HEK293 (cell line): Measurements from ENCODE around the gene CCDC183.
A peak's percentile ranks its signal among the peaks of the same experiment; 100 is the strongest.
"Not testable (repeated sequence)": the region's sequence is repeated elsewhere in the genome, so short reads cannot be mapped to it uniquely, and the experiment has no call there.

ENCODE experiments used
- CTCF ChIA-PET: fragments of 350-600 bp; formaldehyde crosslinking; extraction: SDS; loops from one replicate; lab custom pipeline; 2021; ENCODE audit warnings: antibody characterized with exemption; lab: Yijun Ruan, JAX
- POLR2A ChIA-PET: fragments of 300-600 bp; formaldehyde crosslinking; extraction: SDS; loops from one replicate; lab custom pipeline; 2020; ENCODE audit warnings: antibody characterized with exemption, inconsistent platforms; lab: Yijun Ruan, JAX
- H3K27ac ChIP-seq: fragments of 200-500 bp; sonication (Bioruptor generic); 2 replicates; pipeline ENCODE4 v1.5.1; 2014; ENCODE audit warnings: low read depth, low read length, control low read depth, inconsistent platforms; ENCODE audit errors: extremely low read depth
- H3K36me3 ChIP-seq, 2 experiments: fragments of 200-500 bp in 1 of 2; sonication (Bioruptor generic) in 1 of 2; 1 replicate in 1 of 2; 2 replicates in 1 of 2; pipeline ENCODE4 v1.5.1; 2014 to 2017; ENCODE audit warnings: inconsistent platforms in 2 of 2, low read length in 2 of 2; ENCODE audit not compliant: control insufficient read depth in 2 of 2, insufficient read depth in 1 of 2
- H3K4me1 ChIP-seq: fragments of 200-500 bp; sonication (Bioruptor generic); 2 replicates; pipeline ENCODE4 v1.5.1; 2014; ENCODE audit warnings: mild to moderate bottlenecking, low read length, inconsistent platforms; ENCODE audit not compliant: control insufficient read depth, insufficient read depth
- H3K4me3 ChIP-seq: 2 replicates; pipeline ENCODE4 v1.5.1; 2011; ENCODE audit warnings: low read depth, mild to moderate bottlenecking, control low read depth, low read length, moderate library complexity
- H3K9me3 ChIP-seq: fragments of 200-500 bp; sonication (Bioruptor generic); 2 replicates; pipeline ENCODE4 v1.5.1; 2014; ENCODE audit warnings: low read depth, low read length, inconsistent platforms; ENCODE audit not compliant: control insufficient read depth, insufficient read depth
- GLIS1 ChIP-seq: fragments of 450-650 bp; formaldehyde crosslinking; IDR thresholded peaks from 2 replicates; pipeline ENCODE4 v1.5.1; 2016; ENCODE audit warnings: missing biosample characterization, missing genetic modification characterization
- GLIS2 ChIP-seq: fragments of 450-650 bp; formaldehyde crosslinking; IDR thresholded peaks from 2 replicates; pipeline ENCODE4 v1.5.1; 2016; ENCODE audit warnings: missing biosample characterization, missing genetic modification characterization
- SALL2 ChIP-seq: fragments of 450-650 bp; formaldehyde crosslinking; IDR thresholded peaks from 2 replicates; pipeline ENCODE4 v1.5.0; 2017; ENCODE audit warnings: missing biosample characterization, mild to moderate bottlenecking, missing genetic modification characterization, borderline replicate concordance
- WT1 ChIP-seq: fragments of 450-650 bp; formaldehyde crosslinking; IDR thresholded peaks from 2 replicates; pipeline ENCODE4 v1.5.1; 2016; ENCODE audit warnings: missing biosample characterization, missing genetic modification characterization
- YY1 ChIP-seq: fragments of 450-650 bp; formaldehyde crosslinking; IDR thresholded peaks from 2 replicates; pipeline ENCODE4 v1.5.1; 2018; ENCODE audit warnings: missing biosample characterization, missing genetic modification characterization
- YY2 ChIP-seq: fragments of 450-650 bp; formaldehyde crosslinking; IDR thresholded peaks from 2 replicates; pipeline ENCODE4 v1.5.1; 2016; ENCODE audit warnings: missing biosample characterization, missing genetic modification characterization
- ZBTB8A ChIP-seq: fragments of 450-650 bp; formaldehyde crosslinking; IDR thresholded peaks from 2 replicates; pipeline ENCODE4 v1.5.1; 2016; ENCODE audit warnings: missing biosample characterization, missing genetic modification characterization
- ZFP41 ChIP-seq: fragments of 450-650 bp; formaldehyde crosslinking; IDR thresholded peaks from 2 replicates; pipeline ENCODE4 v1.5.1; 2016; ENCODE audit warnings: missing biosample characterization, missing genetic modification characterization, borderline replicate concordance
- ZIC2 ChIP-seq: fragments of 450-650 bp; formaldehyde crosslinking; IDR thresholded peaks from 2 replicates; pipeline ENCODE4 v1.5.1; 2016; ENCODE audit warnings: missing biosample characterization, missing genetic modification characterization
- ZNF121 ChIP-seq: fragments of 450-650 bp; formaldehyde crosslinking; IDR thresholded peaks from 2 replicates; pipeline ENCODE4 v1.5.1; 2016; ENCODE audit warnings: missing biosample characterization, missing genetic modification characterization
- ZNF140 ChIP-seq: fragments of 450-650 bp; formaldehyde crosslinking; IDR thresholded peaks from 2 replicates; pipeline ENCODE4 v1.5.1; 2016; ENCODE audit warnings: missing biosample characterization, missing genetic modification characterization
- ZNF155 ChIP-seq: fragments of 450-650 bp; formaldehyde crosslinking; IDR thresholded peaks from 2 replicates; pipeline ENCODE4 v1.5.1; 2016; ENCODE audit warnings: missing biosample characterization, missing genetic modification characterization
- ZNF157 ChIP-seq: fragments of 450-650 bp; formaldehyde crosslinking; IDR thresholded peaks from 2 replicates; pipeline ENCODE4 v1.5.1; 2016; ENCODE audit warnings: missing biosample characterization, missing genetic modification characterization
- ZNF23 ChIP-seq: fragments of 450-650 bp; formaldehyde crosslinking; IDR thresholded peaks from 2 replicates; pipeline ENCODE4 v1.5.1; 2016; ENCODE audit warnings: missing biosample characterization, missing genetic modification characterization, borderline replicate concordance
- ZNF311 ChIP-seq: fragments of 450-650 bp; formaldehyde crosslinking; IDR thresholded peaks from 2 replicates; pipeline ENCODE4 v1.5.1; 2017; ENCODE audit warnings: missing biosample characterization, missing genetic modification characterization, borderline replicate concordance
- ZNF354C ChIP-seq: fragments of 450-650 bp; formaldehyde crosslinking; IDR thresholded peaks from 2 replicates; pipeline ENCODE4 v1.5.1; 2016; ENCODE audit warnings: missing biosample characterization, missing genetic modification characterization, low read depth, borderline replicate concordance
- ZNF394 ChIP-seq: fragments of 450-650 bp; formaldehyde crosslinking; IDR thresholded peaks from 2 replicates; pipeline ENCODE4 v1.5.1; 2016; ENCODE audit warnings: missing biosample characterization, missing genetic modification characterization, mild to moderate bottlenecking, moderate library complexity, borderline replicate concordance
- ZNF48 ChIP-seq: fragments of 450-650 bp; formaldehyde crosslinking; IDR thresholded peaks from 2 replicates; pipeline ENCODE4 v1.5.1; 2016; ENCODE audit warnings: missing biosample characterization, missing genetic modification characterization
- ZNF624 ChIP-seq: fragments of 450-650 bp; formaldehyde crosslinking; IDR thresholded peaks from 2 replicates; pipeline ENCODE4 v1.5.1; 2017; ENCODE audit warnings: missing biosample characterization, missing genetic modification characterization
- ZNF658 ChIP-seq: fragments of 450-650 bp; formaldehyde crosslinking; IDR thresholded peaks from 2 replicates; pipeline ENCODE4; 2016; ENCODE audit warnings: missing biosample characterization, missing genetic modification characterization
- ZNF707 ChIP-seq: fragments of 450-650 bp; formaldehyde crosslinking; IDR thresholded peaks from 2 replicates; pipeline ENCODE4 v1.5.1; 2016; ENCODE audit warnings: missing biosample characterization, missing genetic modification characterization
- ZNF791 ChIP-seq: fragments of 450-650 bp; formaldehyde crosslinking; IDR thresholded peaks from 2 replicates; pipeline ENCODE4 v1.5.1; 2016; ENCODE audit warnings: missing biosample characterization, missing genetic modification characterization
- TF ChIP-seq, protein P1 (sequence below): fragments of 450-650 bp; formaldehyde crosslinking; IDR thresholded peaks from 2 replicates; pipeline ENCODE4 v1.5.1; 2016; ENCODE audit warnings: missing biosample characterization, missing genetic modification characterization
- TF ChIP-seq, protein P2 (sequence below): fragments of 450-650 bp; formaldehyde crosslinking; IDR thresholded peaks from 2 replicates; pipeline ENCODE4 v1.5.1; 2016; ENCODE audit warnings: missing biosample characterization, missing genetic modification characterization
- TF ChIP-seq, protein P3 (sequence below): fragments of 450-650 bp; formaldehyde crosslinking; IDR thresholded peaks from 2 replicates; pipeline ENCODE4 v1.5.1; 2017; ENCODE audit warnings: missing biosample characterization, missing genetic modification characterization

The CCDC183 gene

DNA sequence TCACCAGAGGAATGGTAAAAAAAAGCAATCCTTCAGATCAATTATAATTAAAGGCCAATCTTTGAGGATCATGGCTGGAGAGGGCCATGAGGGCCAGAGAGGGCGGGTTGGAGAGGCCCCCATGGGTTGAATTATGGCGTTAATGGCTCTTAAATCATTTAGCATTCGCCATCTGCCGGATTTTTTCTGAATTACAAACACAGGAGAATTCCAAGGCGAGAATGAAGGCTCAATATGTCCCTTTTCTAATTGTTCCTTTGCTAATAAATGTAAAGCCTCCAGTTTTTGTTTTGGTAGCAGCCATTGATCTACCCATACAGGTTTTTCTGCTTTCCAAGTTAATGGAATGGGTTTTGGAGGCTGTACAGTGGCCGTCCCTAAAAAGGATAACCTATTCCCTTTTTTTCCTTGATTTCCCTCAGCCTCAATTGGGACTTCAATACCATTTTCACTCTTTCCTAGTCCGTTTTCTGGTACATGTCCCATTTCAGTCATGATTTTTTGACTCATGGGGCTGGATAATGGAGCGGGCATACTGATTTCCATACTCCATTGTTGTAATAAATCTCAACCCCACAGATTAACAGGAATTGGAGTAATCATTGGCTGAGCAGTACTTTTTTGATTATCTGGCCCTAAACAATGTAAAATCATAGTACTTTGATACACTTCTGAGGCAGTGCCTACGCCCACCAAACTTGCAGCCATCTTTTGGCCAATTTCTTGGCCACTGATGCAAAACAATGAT lies 11.7 kb upstream of the CCDC183 start (continued):
- TF ChIP-seq GLIS2 (tag by site-specific recombination) (peak; percentile 48; the same call in 1 of the 2 replicates), GLIS1 (tag by site-specific recombination) (peak; percentile 57), ZFP41 (tag by site-specific recombination) (no peak), ZNF157 (no peak), ZNF155 (tag by site-specific recombination) (no peak), YY2 (tag by site-specific recombination) (0 out of 2 replicates have a peak, but pooled peaks have one; percentile 32), ZBTB8A (0 out of 2 replicates have a peak, but pooled peaks have one; percentile 12), ZNF23 (no peak), SALL2 (no peak), ZNF394 (tag by site-specific recombination) (no peak), YY1 (tag by site-specific recombination) (no peak; the same call in 1 of the 2 replicates), ZNF121 (no peak)
- TF ChIP-seq, protein P1, sequence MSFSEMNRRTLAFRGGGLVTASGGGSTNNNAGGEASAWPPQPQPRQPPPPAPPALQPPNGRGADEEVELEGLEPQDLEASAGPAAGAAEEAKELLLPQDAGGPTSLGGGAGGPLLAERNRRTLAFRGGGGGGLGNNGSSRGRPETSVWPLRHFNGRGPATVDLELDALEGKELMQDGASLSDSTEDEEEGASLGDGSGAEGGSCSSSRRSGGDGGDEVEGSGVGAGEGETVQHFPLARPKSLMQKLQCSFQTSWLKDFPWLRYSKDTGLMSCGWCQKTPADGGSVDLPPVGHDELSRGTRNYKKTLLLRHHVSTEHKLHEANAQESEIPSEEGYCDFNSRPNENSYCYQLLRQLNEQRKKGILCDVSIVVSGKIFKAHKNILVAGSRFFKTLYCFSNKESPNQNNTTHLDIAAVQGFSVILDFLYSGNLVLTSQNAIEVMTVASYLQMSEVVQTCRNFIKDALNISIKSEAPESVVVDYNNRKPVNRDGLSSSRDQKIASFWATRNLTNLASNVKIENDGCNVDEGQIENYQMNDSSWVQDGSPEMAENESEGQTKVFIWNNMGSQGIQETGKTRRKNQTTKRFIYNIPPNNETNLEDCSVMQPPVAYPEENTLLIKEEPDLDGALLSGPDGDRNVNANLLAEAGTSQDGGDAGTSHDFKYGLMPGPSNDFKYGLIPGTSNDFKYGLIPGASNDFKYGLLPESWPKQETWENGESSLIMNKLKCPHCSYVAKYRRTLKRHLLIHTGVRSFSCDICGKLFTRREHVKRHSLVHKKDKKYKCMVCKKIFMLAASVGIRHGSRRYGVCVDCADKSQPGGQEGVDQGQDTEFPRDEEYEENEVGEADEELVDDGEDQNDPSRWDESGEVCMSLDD (tag by site-specific recombination): no peak
- TF ChIP-seq, protein P2, sequence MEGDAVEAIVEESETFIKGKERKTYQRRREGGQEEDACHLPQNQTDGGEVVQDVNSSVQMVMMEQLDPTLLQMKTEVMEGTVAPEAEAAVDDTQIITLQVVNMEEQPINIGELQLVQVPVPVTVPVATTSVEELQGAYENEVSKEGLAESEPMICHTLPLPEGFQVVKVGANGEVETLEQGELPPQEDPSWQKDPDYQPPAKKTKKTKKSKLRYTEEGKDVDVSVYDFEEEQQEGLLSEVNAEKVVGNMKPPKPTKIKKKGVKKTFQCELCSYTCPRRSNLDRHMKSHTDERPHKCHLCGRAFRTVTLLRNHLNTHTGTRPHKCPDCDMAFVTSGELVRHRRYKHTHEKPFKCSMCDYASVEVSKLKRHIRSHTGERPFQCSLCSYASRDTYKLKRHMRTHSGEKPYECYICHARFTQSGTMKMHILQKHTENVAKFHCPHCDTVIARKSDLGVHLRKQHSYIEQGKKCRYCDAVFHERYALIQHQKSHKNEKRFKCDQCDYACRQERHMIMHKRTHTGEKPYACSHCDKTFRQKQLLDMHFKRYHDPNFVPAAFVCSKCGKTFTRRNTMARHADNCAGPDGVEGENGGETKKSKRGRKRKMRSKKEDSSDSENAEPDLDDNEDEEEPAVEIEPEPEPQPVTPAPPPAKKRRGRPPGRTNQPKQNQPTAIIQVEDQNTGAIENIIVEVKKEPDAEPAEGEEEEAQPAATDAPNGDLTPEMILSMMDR (tag by site-specific recombination): 0 out of 2 replicates have a peak, but pooled peaks have one; percentile 25

DNA sequence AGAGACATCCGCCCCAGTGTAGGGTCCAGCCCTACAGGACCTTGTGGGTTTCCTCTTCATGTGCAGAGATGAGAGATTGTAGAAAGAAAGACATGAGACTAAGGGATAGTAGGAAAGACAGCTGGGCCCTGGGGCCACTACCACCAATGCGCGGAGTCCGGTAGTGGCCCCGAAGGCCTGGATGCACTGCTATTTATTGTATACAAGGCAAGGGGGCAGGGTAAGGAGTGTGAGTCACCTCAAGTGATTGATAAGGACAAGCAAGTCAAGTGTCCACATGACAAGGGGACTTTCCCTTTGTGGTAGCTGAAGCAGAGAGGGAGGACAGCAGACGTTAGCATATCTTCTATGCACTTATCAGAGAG lies 11.2 kb upstream of the CCDC183 start:
- no peak overlapping the region for H3K4me3 ChIP-seq
- TF ChIP-seq ZNF155 (tag by site-specific recombination) (no peak), ZNF311 (tag by site-specific recombination) (no peak), ZNF658 (tag by site-specific recombination) (no peak), ZNF707 (tag by site-specific recombination) (no peak), ZIC2 (tag by site-specific recombination) (no peak), ZNF140 (tag by site-specific recombination) (no peak), WT1 (no peak), ZNF791 (tag by site-specific recombination) (no peak), ZNF624 (no peak), ZNF354C (tag by site-specific recombination) (no peak), ZNF48 (tag by site-specific recombination) (no peak)
- TF ChIP-seq, protein P3, sequence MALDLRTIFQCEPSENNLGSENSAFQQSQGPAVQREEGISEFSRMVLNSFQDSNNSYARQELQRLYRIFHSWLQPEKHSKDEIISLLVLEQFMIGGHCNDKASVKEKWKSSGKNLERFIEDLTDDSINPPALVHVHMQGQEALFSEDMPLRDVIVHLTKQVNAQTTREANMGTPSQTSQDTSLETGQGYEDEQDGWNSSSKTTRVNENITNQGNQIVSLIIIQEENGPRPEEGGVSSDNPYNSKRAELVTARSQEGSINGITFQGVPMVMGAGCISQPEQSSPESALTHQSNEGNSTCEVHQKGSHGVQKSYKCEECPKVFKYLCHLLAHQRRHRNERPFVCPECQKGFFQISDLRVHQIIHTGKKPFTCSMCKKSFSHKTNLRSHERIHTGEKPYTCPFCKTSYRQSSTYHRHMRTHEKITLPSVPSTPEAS (tag by site-specific recombination): no peak
- H3K27ac ChIP-seq: no peak overlapping the region
- no peaks in the 10 kb centered on the region for H3K9me3 ChIP-seq
- POLR2A ChIA-PET: no interaction called here
- peaks cover under 1% of the 10 kb centered on the region for H3K4me1 ChIP-seq
- CTCF ChIA-PET: interaction anchor here (0.6 to 6.1 kb wide), 5 partner anchors 21 to 251 kb away, joined by 3 to 61 read pairs (median 6); partner anchors contain the start of gene LCN15
- no peaks in the 10 kb centered on the region for H3K36me3 ChIP-seq

DNA sequence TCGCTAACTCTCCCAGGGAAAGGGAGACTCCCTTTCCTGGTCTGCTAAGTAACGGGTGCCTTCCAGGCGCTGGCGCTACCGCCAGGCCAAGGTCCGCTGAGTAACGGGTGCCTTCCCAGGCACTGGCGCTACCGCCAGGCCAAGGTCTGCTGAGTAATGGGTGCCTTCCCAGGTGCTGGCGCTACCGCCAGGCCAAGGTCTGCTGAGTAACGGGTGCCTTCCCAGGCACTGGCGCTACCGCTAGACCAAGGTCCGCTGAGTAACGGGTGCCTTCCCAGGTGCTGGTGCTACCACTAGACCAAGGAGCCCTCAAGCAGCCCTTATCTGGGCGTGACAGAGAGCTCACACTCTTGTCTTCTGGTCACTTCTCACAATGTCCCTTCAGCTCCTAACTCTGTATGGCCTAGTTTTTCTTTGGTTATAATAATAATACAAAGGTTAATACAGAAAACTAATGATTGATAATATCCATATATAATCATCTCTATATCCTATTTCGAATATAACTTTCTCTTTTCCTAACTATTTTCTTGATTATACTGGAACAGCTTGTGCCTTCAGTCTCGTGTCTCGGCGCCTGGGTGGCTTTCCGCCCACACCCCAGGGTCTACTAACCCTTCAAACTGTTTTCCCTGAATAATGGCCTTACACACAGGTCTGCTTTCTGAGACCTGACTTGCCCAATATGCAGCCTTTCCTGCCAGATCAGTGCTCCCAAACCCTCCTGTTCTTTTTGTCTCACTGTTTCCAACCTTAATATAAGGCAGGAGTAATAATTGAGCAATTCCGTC lies 10.4 kb upstream of the CCDC183 start:
- H3K4me1 ChIP-seq, H3K27ac ChIP-seq, H3K36me3 ChIP-seq, H3K9me3 ChIP-seq, H3K4me3 ChIP-seq: not testable (repeated sequence)
- CTCF ChIA-PET: interaction anchor here (0.7 to 6.1 kb wide), 12 partner anchors 8 to 272 kb away, joined by 3 to 61 read pairs (median 6); partner anchors contain the start of genes ABCA2 and LCN15
- POLR2A ChIA-PET: interaction anchor here (1.6 kb wide), 1 partner anchor 250 kb away, joined by 4 read pairs; no protein-coding TSS in a partner anchor
